Tibial nerve (tissue), 4 donors: Measurements from ENCODE around the gene ING2. TPM values are rescaled to one million over a fixed set of nuclear protein-coding genes. Genes with fewer than 3 reads are reported as not detected.
A peak's percentile ranks its signal among the peaks of the same experiment; 100 is the strongest.

Experiments
- DNase-seq, 2 donors: peaks; one replicate each; pipeline ENCODE4 v3.0.0-alpha.2; 2019; ENCODE audit warnings: low spot score in 2 of 2
- H3K27ac ChIP-seq, 4 donors: fragments of 200-600 bp; sonication (generic) in 3 of 4; one replicate each; pipeline ENCODE4 v1.5.1; 2017 to 2019; ENCODE audit warnings: mild to moderate bottlenecking in 1 of 4
- H3K27me3 ChIP-seq, 2 donors: fragments of 200-600 bp; sonication (generic) in 1 of 2; one replicate each; pipeline versions ENCODE4 v1.5.1 to v1.6.0; 2017 to 2019
- H3K36me3 ChIP-seq, 3 donors: fragments of 200-600 bp; sonication (generic); one replicate each; pipeline ENCODE4 v1.5.1; 2018 to 2019
- H3K4me1 ChIP-seq, 4 donors: fragments of 200-600 bp; sonication (generic) in 3 of 4; one replicate each; pipeline ENCODE4 v1.5.1; 2017 to 2019
- H3K4me3 ChIP-seq, 4 donors: fragments of 200-600 bp; sonication (generic) in 3 of 4; one replicate each; pipeline ENCODE4 v1.5.1; 2017 to 2019; ENCODE audit warnings: mild to moderate bottlenecking in 1 of 4, moderate library complexity in 1 of 4
- H3K9me3 ChIP-seq, 4 donors: fragments of 200-600 bp; sonication (generic) in 3 of 4; one replicate each; pipeline ENCODE4 v1.5.1; 2017 to 2019
- EP300 ChIP-seq, 2 donors: sonication (generic); formaldehyde crosslinking; IDR thresholded peaks; one replicate each; pipeline ENCODE4 v1.6.1; 2017; ENCODE audit warnings: antibody characterized with exemption in 2 of 2, mild to moderate bottlenecking in 1 of 2
- POLR2A ChIP-seq, 2 donors: fragments of 450-650 bp; IDR thresholded peaks; one replicate each; pipeline ENCODE4 v1.6.1; 2017; ENCODE audit warnings: antibody characterized with exemption in 2 of 2, mild to moderate bottlenecking in 2 of 2, moderate library complexity in 2 of 2
- WGBS, 2 donors: methylation state at CpG; one replicate each; pipeline ENCODE4 v1.1.5; 2018; 5-methylcytosine and 5-hydroxymethylcytosine counted together
- total RNA-seq, 4 donors: library from RNA; depleted of rRNA; stranded (reverse); fragments of >200 nt; gene quantifications; one replicate each; pipeline ENCODE4 v1.1.0, GENCODE V29; 2016
- TF ChIP-seq, protein P1 (sequence below), 5 experiments: fragments of 200-600 bp in 3 of 5; fragments of 450-650 bp in 2 of 5; sonication (generic) in 3 of 5; IDR thresholded peaks; one replicate each; pipeline ENCODE4 v1.5.1; 2016 to 2019; ENCODE audit warnings: antibody characterized with exemption in 5 of 5, mild to moderate bottlenecking in 3 of 5, moderate library complexity in 2 of 5

Gene ING2
- total RNA-seq, 4 donors from 2014 or later: 9.6 to 32.3 (median 16.3) TPM

- Histone ChIP-seq H3K27me3 (no peaks in the 10 kb centered on the region), H3K27ac (peak overlapping the region; percentile 97 to 98 (median 98)), H3K4me3 (peak overlapping the region; percentile 92 to 98 (median 96)), H3K36me3 (peaks cover 0 to 12% (median 0%) of the 10 kb centered on the region in 3 donors), H3K9me3 (no peaks in the 10 kb centered on the region), H3K4me1 (peaks cover 0 to 40% (median 5%) of the 10 kb centered on the region in 4 donors)
- TF ChIP-seq EP300 (IDR thresholded peaks at IDR 0.05): no peak
- TF ChIP-seq, protein P1, sequence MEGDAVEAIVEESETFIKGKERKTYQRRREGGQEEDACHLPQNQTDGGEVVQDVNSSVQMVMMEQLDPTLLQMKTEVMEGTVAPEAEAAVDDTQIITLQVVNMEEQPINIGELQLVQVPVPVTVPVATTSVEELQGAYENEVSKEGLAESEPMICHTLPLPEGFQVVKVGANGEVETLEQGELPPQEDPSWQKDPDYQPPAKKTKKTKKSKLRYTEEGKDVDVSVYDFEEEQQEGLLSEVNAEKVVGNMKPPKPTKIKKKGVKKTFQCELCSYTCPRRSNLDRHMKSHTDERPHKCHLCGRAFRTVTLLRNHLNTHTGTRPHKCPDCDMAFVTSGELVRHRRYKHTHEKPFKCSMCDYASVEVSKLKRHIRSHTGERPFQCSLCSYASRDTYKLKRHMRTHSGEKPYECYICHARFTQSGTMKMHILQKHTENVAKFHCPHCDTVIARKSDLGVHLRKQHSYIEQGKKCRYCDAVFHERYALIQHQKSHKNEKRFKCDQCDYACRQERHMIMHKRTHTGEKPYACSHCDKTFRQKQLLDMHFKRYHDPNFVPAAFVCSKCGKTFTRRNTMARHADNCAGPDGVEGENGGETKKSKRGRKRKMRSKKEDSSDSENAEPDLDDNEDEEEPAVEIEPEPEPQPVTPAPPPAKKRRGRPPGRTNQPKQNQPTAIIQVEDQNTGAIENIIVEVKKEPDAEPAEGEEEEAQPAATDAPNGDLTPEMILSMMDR (IDR thresholded peaks at IDR 0.05): no peak
- TF ChIP-seq POLR2A (IDR thresholded peaks at IDR 0.05): no peak
- 0% methylated on average over 11 to 12 of the region's 14 CpGs for WGBS, 2 donors
- no peak for DNase-seq
These were observed 1.5 kb downstream of the ING2 start for GRCh38 chr4:183506389-183506735.

DNA sequence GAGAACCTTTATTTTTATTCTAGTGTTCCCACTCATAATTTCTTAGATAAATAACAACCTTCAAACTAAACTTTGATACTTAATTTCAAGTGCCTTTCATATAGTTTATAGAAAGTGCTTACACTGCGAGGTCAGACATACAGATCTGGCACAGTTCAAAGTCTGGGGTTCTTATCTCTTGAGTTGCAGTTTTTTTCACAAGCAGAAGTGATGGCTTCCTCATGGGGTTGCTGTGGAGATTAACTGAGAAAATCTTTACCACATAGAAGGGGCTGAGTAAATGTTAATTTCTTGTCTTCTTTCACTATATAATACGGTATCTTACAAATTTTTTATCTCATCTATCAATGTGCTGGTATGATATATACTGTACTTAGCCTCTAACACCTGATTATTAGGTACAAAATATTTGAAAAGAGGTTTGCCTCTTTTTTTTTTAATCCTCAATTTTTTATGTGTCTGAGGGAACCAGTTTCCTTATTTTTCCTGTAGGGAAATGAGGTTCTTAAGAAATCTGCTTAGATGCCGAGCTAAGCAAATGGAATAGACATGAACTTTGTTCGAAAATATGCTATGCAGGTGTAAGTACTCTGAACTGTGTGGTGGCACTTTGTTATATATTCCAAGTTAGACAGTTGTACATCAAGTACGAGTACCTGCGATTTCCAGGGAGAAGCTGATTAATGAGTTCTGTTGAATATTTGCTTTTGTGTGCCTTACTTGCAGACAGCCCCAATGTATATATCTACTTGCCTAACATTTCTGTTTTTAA is 3.3 kb downstream of the ING2 start:
- no peak overlapping the region for H3K27ac ChIP-seq
- WGBS, 2 donors: 75 to 78% methylated on average over 6 of the region's 6 CpGs
- no peak for DNase-seq
- H3K36me3 ChIP-seq: peaks cover 0 to 18% (median 0%) of the 10 kb centered on the region in 3 donors
- H3K4me1 ChIP-seq: peaks cover 0 to 31% (median 4%) of the 10 kb centered on the region in 4 donors
- no peak overlapping the region for H3K4me3 ChIP-seq
- H3K9me3 ChIP-seq: no peaks in the 10 kb centered on the region
- TF ChIP-seq, protein P1 (IDR thresholded peaks at IDR 0.05): no peak
- no peak for TF ChIP-seq POLR2A (IDR thresholded peaks at IDR 0.05)
- TF ChIP-seq EP300 (IDR thresholded peaks at IDR 0.05): no peak
- H3K27me3 ChIP-seq: no peaks in the 10 kb centered on the region

DNA sequence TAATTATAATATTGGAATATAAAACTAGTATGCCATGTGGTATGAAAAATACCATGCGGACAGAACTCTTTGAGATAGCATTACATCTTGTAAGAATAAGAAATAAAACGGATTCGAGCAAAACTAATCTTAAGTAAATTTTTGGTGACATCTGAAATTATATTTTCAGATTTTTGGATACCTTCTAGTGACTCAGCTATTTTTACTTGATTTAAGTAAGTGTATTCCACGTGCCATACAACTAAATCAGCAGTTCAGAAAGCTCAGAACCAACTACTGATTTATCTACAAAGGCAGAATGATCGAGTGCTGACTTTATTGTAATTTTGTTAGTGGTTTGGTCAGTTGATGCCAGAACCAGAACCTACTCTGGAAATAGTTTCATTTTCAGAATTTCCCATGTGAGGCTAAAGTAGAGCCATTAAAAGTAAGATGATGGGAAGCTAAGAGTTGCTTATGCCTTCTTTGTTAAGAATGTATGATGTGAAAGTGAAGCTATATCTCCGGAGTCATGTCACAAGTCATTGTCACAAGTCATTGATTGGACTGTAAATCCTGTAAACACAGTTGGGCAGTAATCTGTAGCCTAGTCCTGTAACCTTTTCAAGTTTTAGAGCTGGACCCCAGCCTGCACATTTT is 4.0 kb downstream of the ING2 start:
- 78 to 86% methylated on average over 6 of the region's 6 CpGs for WGBS, 2 donors

GRCh38 chr4:183515411-183515810 is 10.6 kb downstream of the ING2 start:
- no peaks in the 10 kb centered on the region for H3K9me3 ChIP-seq
- H3K27me3 ChIP-seq: no peaks in the 10 kb centered on the region
- TF ChIP-seq, protein P1 (IDR thresholded peaks at IDR 0.05): no peak
- TF ChIP-seq EP300 (IDR thresholded peaks at IDR 0.05) (no peak), POLR2A (IDR thresholded peaks at IDR 0.05) (no peak)
- H3K4me3 ChIP-seq: no peak overlapping the region
- no peak for DNase-seq
- H3K27ac ChIP-seq: no peak overlapping the region
- H3K4me1 ChIP-seq: no peaks in the 10 kb centered on the region
- 79 to 80% methylated on average over 6 of the region's 6 CpGs for WGBS, 2 donors
- peaks cover 0 to 23% (median 0%) of the 10 kb centered on the region in 3 donors for H3K36me3 ChIP-seq

More for the DNA sequence above, 4.0 kb downstream of the ING2 start:
- DNase-seq: no peak
- H3K4me1 ChIP-seq: peaks cover 0 to 26% (median under 1%) of the 10 kb centered on the region in 4 donors
- no peak overlapping the region for H3K27ac ChIP-seq
- H3K36me3 ChIP-seq: peaks cover 0 to 22% (median 0%) of the 10 kb centered on the region in 3 donors
- no peak for TF ChIP-seq EP300 (IDR thresholded peaks at IDR 0.05)
- TF ChIP-seq, protein P1 (IDR thresholded peaks at IDR 0.05): no peak
- no peak for TF ChIP-seq POLR2A (IDR thresholded peaks at IDR 0.05)
- H3K9me3 ChIP-seq: no peaks in the 10 kb centered on the region
- H3K4me3 ChIP-seq: no peak overlapping the region
- H3K27me3 ChIP-seq: no peaks in the 10 kb centered on the region

DNA sequence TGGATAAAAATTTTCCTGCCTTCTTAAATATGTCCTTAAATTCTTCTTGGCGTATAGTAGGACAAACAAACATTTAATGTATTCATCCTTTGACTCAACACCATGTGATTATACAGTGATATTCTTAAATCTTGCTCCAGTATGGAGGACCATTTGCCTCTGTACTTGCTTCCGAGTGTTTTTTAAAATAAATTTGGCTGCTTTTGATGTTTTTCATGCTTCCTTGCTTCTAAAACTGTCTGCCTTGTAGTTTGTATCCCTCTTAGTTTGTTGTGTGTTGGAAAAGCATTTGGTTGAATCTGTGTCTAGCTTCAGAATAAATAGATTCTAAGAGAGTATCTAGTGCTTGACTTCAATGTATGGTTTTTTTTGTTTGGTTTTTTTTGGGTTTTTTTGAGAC is 12.3 kb downstream of the ING2 start:
- WGBS, 2 donors: 84% methylated on average over 2 of the region's 2 CpGs
- Histone ChIP-seq H3K27ac (no peak overlapping the region), H3K36me3 (peaks cover 0 to 12% (median 0%) of the 10 kb centered on the region in 3 donors), H3K4me3 (no peak overlapping the region), H3K27me3 (no peaks in the 10 kb centered on the region), H3K4me1 (no peaks in the 10 kb centered on the region), H3K9me3 (no peaks in the 10 kb centered on the region)
- no peak for DNase-seq
- TF ChIP-seq EP300 (IDR thresholded peaks at IDR 0.05) (no peak), POLR2A (IDR thresholded peaks at IDR 0.05) (no peak)
- TF ChIP-seq, protein P1 (IDR thresholded peaks at IDR 0.05): no peak
